Spleen (tissue), 7 donors: ENCODE results near the gene DBF4B.

Source experiments
- POLR2A ChIP-seq, 3 donors: fragments of 450-650 bp; IDR thresholded peaks; one replicate each; pipeline ENCODE4 v1.5.1; 2017; ENCODE audit warnings: antibody characterized with exemption in 3 of 3, mild to moderate bottlenecking in 1 of 3
- TF ChIP-seq, protein P1 (sequence below), 11 experiments: fragments of 200-600 bp in 7 of 11; fragments of 450-650 bp in 4 of 11; sonication (generic) in 4 of 11; IDR thresholded peaks in 8 of 11; conservative IDR thresholded peaks in 3 of 11; 1 replicate in 7 of 11; 2 replicates in 4 of 11; pipeline versions ENCODE4 v1.4.0 to v1.8.0; 2016 to 2021; ENCODE audit warnings: antibody characterized with exemption in 11 of 11, inconsistent platforms in 4 of 11, mild to moderate bottlenecking in 1 of 11
- donor health status: DM: no; HTN: no; CAD: no; lungs with moderate emphysema.
- donor health status: DM: no; HTN: no; CAD: no.
- donor health status: DM: no; HTN: no; CAD: no.

- TF ChIP-seq, protein P1, sequence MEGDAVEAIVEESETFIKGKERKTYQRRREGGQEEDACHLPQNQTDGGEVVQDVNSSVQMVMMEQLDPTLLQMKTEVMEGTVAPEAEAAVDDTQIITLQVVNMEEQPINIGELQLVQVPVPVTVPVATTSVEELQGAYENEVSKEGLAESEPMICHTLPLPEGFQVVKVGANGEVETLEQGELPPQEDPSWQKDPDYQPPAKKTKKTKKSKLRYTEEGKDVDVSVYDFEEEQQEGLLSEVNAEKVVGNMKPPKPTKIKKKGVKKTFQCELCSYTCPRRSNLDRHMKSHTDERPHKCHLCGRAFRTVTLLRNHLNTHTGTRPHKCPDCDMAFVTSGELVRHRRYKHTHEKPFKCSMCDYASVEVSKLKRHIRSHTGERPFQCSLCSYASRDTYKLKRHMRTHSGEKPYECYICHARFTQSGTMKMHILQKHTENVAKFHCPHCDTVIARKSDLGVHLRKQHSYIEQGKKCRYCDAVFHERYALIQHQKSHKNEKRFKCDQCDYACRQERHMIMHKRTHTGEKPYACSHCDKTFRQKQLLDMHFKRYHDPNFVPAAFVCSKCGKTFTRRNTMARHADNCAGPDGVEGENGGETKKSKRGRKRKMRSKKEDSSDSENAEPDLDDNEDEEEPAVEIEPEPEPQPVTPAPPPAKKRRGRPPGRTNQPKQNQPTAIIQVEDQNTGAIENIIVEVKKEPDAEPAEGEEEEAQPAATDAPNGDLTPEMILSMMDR (IDR thresholded peaks at IDR 0.05 in 8 of 11, conservative IDR thresholded peaks at IDR 0.05 in 3 of 11), result no peak
- no peak for TF ChIP-seq POLR2A (IDR thresholded peaks at IDR 0.05)
Measured at GRCh38 chr17:44766409-44767038, 58.1 kb downstream of the DBF4B start.
